Endothelial cell of umbilical vein (primary cell): ENCODE data around the gene RECK. TPM values are rescaled to one million over a fixed set of nuclear protein-coding genes. Genes with fewer than 3 reads are reported as not detected.
A peak's percentile ranks its signal among the peaks of the same experiment; 100 is the strongest.

ENCODE experiments used
- BruUV-seq: library from RNA; stranded (reverse); fragments of 400-500 nt; replicated peaks from 2 replicates; lab custom pipeline; 2021; lab: Mats Ljungman, UMichigan
- CTCF ChIA-PET: fragments of 300-600, 350-600 bp; sonication (Branson Sonifier 250); formaldehyde crosslinking; loops from one replicate; lab custom pipeline; 2021; ENCODE audit warnings: antibody characterized with exemption, inconsistent platforms; lab: Charles Lee
- POLR2A ChIA-PET: fragments of 300-600, 350-600 bp; sonication (Branson Sonifier 250); formaldehyde crosslinking; loops from one replicate; lab custom pipeline; 2021; ENCODE audit warnings: antibody characterized with exemption, inconsistent platforms; lab: Charles Lee
- DNase-seq: peaks from one replicate; pipeline ENCODE4 v3.0.0-alpha.2; 2011; ENCODE audit warnings: low read depth, low spot score
- FAIRE-seq: peaks from 2 replicates; lab custom pipeline; 2011; peaks lifted over from hg19 to GRCh38; lab: Jason Lieb, UNC
- H2AFZ ChIP-seq: 2 replicates; pipeline ENCODE4 v1.6.0; 2012; ENCODE audit warnings: low read depth, low read length, control low read depth, inconsistent platforms
- H3K27ac ChIP-seq: 2 replicates; pipeline ENCODE4 v1.5.1; 2011; ENCODE audit warnings: low read depth, mild to moderate bottlenecking, control low read depth, low read length, moderate library complexity; ENCODE audit not compliant: insufficient read depth
- H3K27me3 ChIP-seq, 2 experiments: 2 replicates each; pipeline versions ENCODE4 v1.6.0 to v1.6.1; 2011; ENCODE audit warnings: low read length in 2 of 2, mixed read lengths in 1 of 2; ENCODE audit not compliant: control insufficient read depth in 2 of 2, insufficient read depth in 2 of 2
- H3K36me3 ChIP-seq, 2 experiments: 2 replicates in 1 of 2; 3 replicates in 1 of 2; pipeline ENCODE4 v1.5.1; 2011; ENCODE audit warnings: low read length in 2 of 2, mild to moderate bottlenecking in 1 of 2, moderate library complexity in 1 of 2; ENCODE audit not compliant: control insufficient read depth in 2 of 2, insufficient read depth in 2 of 2; ENCODE audit errors: extremely low read depth in 1 of 2
- H3K4me1 ChIP-seq: 3 replicates; pipeline ENCODE4 v1.5.1; 2011; ENCODE audit warnings: mild to moderate bottlenecking, low read length; ENCODE audit not compliant: control insufficient read depth, insufficient read depth; ENCODE audit errors: extremely low read depth
- H3K4me2 ChIP-seq: 2 replicates; pipeline ENCODE4 v1.6.1; 2011; ENCODE audit warnings: low read length, control low read depth, mixed read lengths; ENCODE audit not compliant: insufficient read depth
- H3K4me3 ChIP-seq, 3 experiments: fragments of 200-600 bp in 1 of 3; sonication (generic), shearing (Covaris generic) in 1 of 3; replicated peaks in 1 of 3; 2 replicates each; pipeline ENCODE4 v1.5.1; 2011 to 2016; ENCODE audit warnings: control low read depth in 3 of 3, low read length in 3 of 3, mild to moderate bottlenecking in 2 of 3, inconsistent platforms in 1 of 3, low read depth in 1 of 3, moderate library complexity in 1 of 3; ENCODE audit not compliant: insufficient read depth in 1 of 3
- H3K79me2 ChIP-seq: 2 replicates; pipeline ENCODE4 v1.6.0; 2012; ENCODE audit warnings: low read length, inconsistent platforms; ENCODE audit not compliant: control insufficient read depth, insufficient read depth
- H3K9ac ChIP-seq: replicated peaks from 2 replicates; pipeline ENCODE3; 2011; ENCODE audit warnings: low read length, control low read depth; ENCODE audit not compliant: insufficient read depth; ENCODE audit errors: extremely low read depth
- H3K9me1 ChIP-seq: replicated peaks from 3 replicates; pipeline ENCODE4 v1.6.0; 2011; ENCODE audit warnings: mild to moderate bottlenecking, low read length; ENCODE audit not compliant: control insufficient read depth, insufficient read depth; ENCODE audit errors: extremely low read depth
- H3K9me3 ChIP-seq: replicated peaks from 2 replicates; pipeline ENCODE4 v1.5.1; 2012; ENCODE audit warnings: low read length, inconsistent platforms; ENCODE audit not compliant: control insufficient read depth, insufficient read depth
- H4K20me1 ChIP-seq: replicated peaks from 2 replicates; pipeline ENCODE3; 2011; ENCODE audit warnings: mild to moderate bottlenecking, low read length; ENCODE audit not compliant: control insufficient read depth, insufficient read depth; ENCODE audit errors: extremely low read depth
- EZH2 ChIP-seq: IDR thresholded peaks from 2 replicates; pipeline ENCODE4 v1.6.1; 2012; ENCODE audit warnings: borderline replicate concordance, low read depth, mild to moderate bottlenecking, moderate library complexity, low read length, inconsistent platforms; ENCODE audit not compliant: severe bottlenecking
- FOS ChIP-seq: IDR thresholded peaks from 2 replicates; pipeline ENCODE4 v1.6.1; 2011; ENCODE audit warnings: mild to moderate bottlenecking, low read length, moderate library complexity, borderline replicate concordance; ENCODE audit not compliant: insufficient read depth
- GATA2 ChIP-seq: IDR thresholded peaks from 2 replicates; pipeline ENCODE4 v1.7.0; 2011; ENCODE audit warnings: low read depth, mild to moderate bottlenecking, moderate library complexity, mixed read lengths, low read length; ENCODE audit not compliant: insufficient read length, insufficient read depth
- JUN ChIP-seq: IDR thresholded peaks from 2 replicates; pipeline ENCODE4 v1.6.1; 2011; ENCODE audit warnings: borderline replicate concordance, low read depth; ENCODE audit not compliant: insufficient read length, insufficient read depth
- MYC ChIP-seq: IDR thresholded peaks from one replicate; pipeline ENCODE4 v1.6.1; 2011; ENCODE audit warnings: mild to moderate bottlenecking, low read depth, low read length
- POLR2A ChIP-seq: IDR thresholded peaks from 2 replicates; pipeline ENCODE4 v1.6.1; 2012; ENCODE audit warnings: low read depth, mild to moderate bottlenecking, control low read depth, low read length
- POLR2AphosphoS5 ChIP-seq: IDR thresholded peaks from 2 replicates; pipeline ENCODE4 v1.6.1; 2012; ENCODE audit warnings: low read depth, mild to moderate bottlenecking, control low read depth, low read length, moderate library complexity; ENCODE audit not compliant: insufficient read depth
- dilution Hi-C: fragments of 300-500 bp; cut with MboI; formaldehyde crosslinking; loops from one replicate; pipeline ENCODE4 v1.15.0; 2019; ENCODE audit warnings: low sequenced_read_pairs; ENCODE audit not compliant: extremely low pct_ligation_motif_present
- intact Hi-C: fragments of 100-400 bp; cut with micrococcal nuclease; formaldehyde crosslinking; loops from one replicate; pipeline ENCODE4 v1.10.0; 2022
- polyA plus RNA-seq, 4 experiments: library from polyadenylated mRNA; depleted of rRNA in 3 of 4; stranded (reverse) in 3 of 4; unstranded in 1 of 4; fragments of >200 nt; gene quantifications; 2 replicates each; pipeline versions ENCODE4 v1.2.1 to v1.2.3, GENCODE V29; 2011 to 2012; ENCODE audit warnings: missing spikeins in 1 of 4
- total RNA-seq: library from RNA; stranded (reverse); gene quantifications from 2 replicates; pipeline ENCODE4 v1.2.3, GENCODE V29; 2021
- TF ChIP-seq, protein P1 (sequence below), 2 donors: IDR thresholded peaks; 1 replicate in 1 of 2; 2 replicates in 1 of 2; pipeline ENCODE4 v1.5.1; 2011; ENCODE audit warnings: low read length in 2 of 2, mild to moderate bottlenecking in 2 of 2, moderate library complexity in 2 of 2, control low read depth in 1 of 2, inconsistent platforms in 1 of 2, low read depth in 1 of 2; ENCODE audit not compliant: insufficient read depth in 1 of 2; ENCODE audit errors: extremely low read depth in 1 of 2
- TF ChIP-seq, protein P2 (sequence below): IDR thresholded peaks from 2 replicates; pipeline ENCODE4 v1.6.1; 2011; ENCODE audit not compliant: insufficient read depth, insufficient read length

The RECK gene
- total and polyA plus RNA-seq, 2 donors (not counting 3 experiments of a cell fraction or from before 2014, with no cell fraction given) = 12.0 to 14.1 TPM

DNA sequence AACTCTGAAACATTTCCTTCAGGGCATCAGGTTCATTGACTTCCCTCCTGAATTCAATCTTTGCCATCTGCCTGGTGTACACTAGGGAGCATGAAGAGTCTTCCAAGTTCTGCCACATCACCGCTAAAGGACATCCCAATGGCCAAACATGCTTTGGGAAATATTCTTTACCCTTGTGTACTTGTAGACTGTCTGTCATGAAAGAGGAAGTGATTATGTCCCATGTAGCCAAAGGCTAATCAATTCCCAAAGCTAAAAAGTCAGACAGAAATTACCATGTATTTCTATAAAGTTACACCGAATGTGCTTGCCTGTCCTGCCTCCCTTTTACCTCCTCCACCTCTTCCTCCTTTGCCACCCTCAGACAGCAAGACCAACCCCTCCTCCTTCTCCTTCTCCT is 28.9 kb upstream of the RECK start:
- DNase-seq = no peak
- no peak overlapping the region for H3K27ac ChIP-seq
- no TSS peak for BruUV-seq
- H3K36me3 ChIP-seq = no peaks in the 10 kb centered on the region
- H3K9me1 ChIP-seq = no peaks in the 10 kb centered on the region
- dilution Hi-C loops (no loop called here), intact Hi-C loops (loop anchor here (1.0 to 5.0 kb wide), 5 partner anchors 15 to 158 kb away; partner anchors contain the start of genes HRCT1, OR2S2 and SPAAR)
- no peak for TF ChIP-seq POLR2A
- TF ChIP-seq JUN = no peak
- no peak for TF ChIP-seq MYC
- no peak for TF ChIP-seq POLR2AphosphoS5
- TF ChIP-seq, protein P1, sequence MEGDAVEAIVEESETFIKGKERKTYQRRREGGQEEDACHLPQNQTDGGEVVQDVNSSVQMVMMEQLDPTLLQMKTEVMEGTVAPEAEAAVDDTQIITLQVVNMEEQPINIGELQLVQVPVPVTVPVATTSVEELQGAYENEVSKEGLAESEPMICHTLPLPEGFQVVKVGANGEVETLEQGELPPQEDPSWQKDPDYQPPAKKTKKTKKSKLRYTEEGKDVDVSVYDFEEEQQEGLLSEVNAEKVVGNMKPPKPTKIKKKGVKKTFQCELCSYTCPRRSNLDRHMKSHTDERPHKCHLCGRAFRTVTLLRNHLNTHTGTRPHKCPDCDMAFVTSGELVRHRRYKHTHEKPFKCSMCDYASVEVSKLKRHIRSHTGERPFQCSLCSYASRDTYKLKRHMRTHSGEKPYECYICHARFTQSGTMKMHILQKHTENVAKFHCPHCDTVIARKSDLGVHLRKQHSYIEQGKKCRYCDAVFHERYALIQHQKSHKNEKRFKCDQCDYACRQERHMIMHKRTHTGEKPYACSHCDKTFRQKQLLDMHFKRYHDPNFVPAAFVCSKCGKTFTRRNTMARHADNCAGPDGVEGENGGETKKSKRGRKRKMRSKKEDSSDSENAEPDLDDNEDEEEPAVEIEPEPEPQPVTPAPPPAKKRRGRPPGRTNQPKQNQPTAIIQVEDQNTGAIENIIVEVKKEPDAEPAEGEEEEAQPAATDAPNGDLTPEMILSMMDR (IDR thresholded peaks at IDR 0.05; ENCODE audit: extremely low read depth in 1 of 2, insufficient read depth in 1 of 2, low read depth in 1 of 2, low read length in 2 of 2) = no peak
- no peak for TF ChIP-seq GATA2
- TF ChIP-seq, protein P2, sequence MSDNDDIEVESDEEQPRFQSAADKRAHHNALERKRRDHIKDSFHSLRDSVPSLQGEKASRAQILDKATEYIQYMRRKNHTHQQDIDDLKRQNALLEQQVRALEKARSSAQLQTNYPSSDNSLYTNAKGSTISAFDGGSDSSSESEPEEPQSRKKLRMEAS = no peak
- TF ChIP-seq EZH2 = no peak
- TF ChIP-seq FOS = no peak
- no peaks in the 10 kb centered on the region for H3K79me2 ChIP-seq
- H3K4me3 ChIP-seq = no peak overlapping the region
- no peak overlapping the region for H3K9ac ChIP-seq
- no peaks in the 10 kb centered on the region for H3K4me1 ChIP-seq
- no peaks in the 10 kb centered on the region for H3K9me3 ChIP-seq
- H2AFZ ChIP-seq = no peak overlapping the region
- no peaks in the 10 kb centered on the region for H4K20me1 ChIP-seq
- H3K27me3 ChIP-seq = peaks cover 5 to 16% of the 10 kb centered on the region in 2 experiments
- no peak overlapping the region for H3K4me2 ChIP-seq
- peak; percentile 12 for FAIRE-seq
- ChIA-PET POLR2A (no interaction called here), CTCF (interaction anchor here (0.6 to 5.7 kb wide), 43 partner anchors 8 to 321 kb away, joined by 3 to 60 read pairs (median 5); partner anchors contain the start of genes CCIN and CLTA)
